H1 (cell line): Measurements from ENCODE around the gene DACT3. TPM values are rescaled to one million over a fixed set of nuclear protein-coding genes. Genes with fewer than 3 reads are reported as not detected.

Experiments used
- CTCF ChIA-PET: fragments of 300-600 bp; sonication (Branson Sonifier 250); formaldehyde crosslinking; loops from one replicate; lab custom pipeline; 2021; ENCODE audit not compliant: partially characterized antibody; lab: Charles Lee
- POLR2A ChIA-PET: fragments of 300-600 bp; sonication (Branson Sonifier 250); formaldehyde crosslinking; loops from one replicate; lab custom pipeline; 2021; ENCODE audit warnings: inconsistent platforms; ENCODE audit not compliant: partially characterized antibody; lab: Charles Lee
- DNase-seq, 2 experiments: peaks; one replicate each; pipeline versions ENCODE4 v3.0.0 to v3.0.0-alpha.2; 2010 to 2022; ENCODE audit warnings: low spot score in 2 of 2, low read depth in 1 of 2, mixed read lengths in 1 of 2
- FAIRE-seq: peaks from 2 replicates; lab custom pipeline; 2011; peaks lifted over from hg19 to GRCh38; lab: Jason Lieb, UNC
- H2AFZ ChIP-seq: 2 replicates; pipeline ENCODE4 v1.8.1; 2012; ENCODE audit warnings: low read length, inconsistent platforms
- H2AK5ac ChIP-seq: 2 replicates; pipeline ENCODE4 v1.6.1; 2013; ENCODE audit warnings: low read depth, low read length
- H2BK120ac ChIP-seq: replicated peaks from 2 replicates; pipeline ENCODE3; 2013; ENCODE audit warnings: low read depth, low read length, inconsistent platforms
- H2BK12ac ChIP-seq: 2 replicates; pipeline ENCODE4 v1.6.1; 2013; ENCODE audit warnings: low read depth, low read length
- H2BK15ac ChIP-seq: 2 replicates; pipeline ENCODE4 v1.6.1; 2013; ENCODE audit warnings: low read length
- H2BK20ac ChIP-seq: 2 replicates; pipeline ENCODE4 v1.6.1; 2013; ENCODE audit warnings: low read length
- H2BK5ac ChIP-seq: 2 replicates; pipeline ENCODE4 v1.6.1; 2013; ENCODE audit warnings: low read depth, low read length
- H3K14ac ChIP-seq: 2 replicates; pipeline ENCODE4 v1.6.1; 2013; ENCODE audit warnings: inconsistent platforms; ENCODE audit not compliant: insufficient read length
- H3K18ac ChIP-seq: 2 replicates; pipeline ENCODE4 v1.6.1; 2013; ENCODE audit warnings: low read length; ENCODE audit errors: extremely low read depth
- H3K23ac ChIP-seq: 2 replicates; pipeline ENCODE4 v1.6.1; 2013; ENCODE audit warnings: inconsistent platforms; ENCODE audit not compliant: insufficient read length
- H3K23me2 ChIP-seq: 2 replicates; pipeline ENCODE4 v1.6.1; 2013; ENCODE audit warnings: low read depth, low read length
- H3K27ac ChIP-seq: 2 replicates; pipeline ENCODE4 v1.6.1; 2011; ENCODE audit warnings: low read depth, low read length, inconsistent platforms
- H3K27me3 ChIP-seq, 4 experiments: replicated peaks in 1 of 4; 1 replicate in 1 of 4; 2 replicates in 3 of 4; pipeline versions ENCODE4 v1.6.1 to v1.8.1; 2011 to 2013; ENCODE audit warnings: low read length in 3 of 4, mild to moderate bottlenecking in 3 of 4, inconsistent platforms in 2 of 4, mixed read lengths in 2 of 4, moderate library complexity in 1 of 4; ENCODE audit not compliant: control insufficient read depth in 3 of 4, insufficient read depth in 3 of 4; ENCODE audit errors: extremely low read depth in 1 of 4
- H3K36me3 ChIP-seq, 4 experiments: 2 replicates each; pipeline versions ENCODE4 v1.6.1 to v1.8.1; 2011 to 2013; ENCODE audit warnings: mild to moderate bottlenecking in 4 of 4, low read length in 3 of 4, moderate library complexity in 2 of 4, control low read depth in 1 of 4, inconsistent platforms in 1 of 4; ENCODE audit not compliant: insufficient read depth in 4 of 4, control insufficient read depth in 2 of 4
- H3K4ac ChIP-seq: replicated peaks from 2 replicates; pipeline ENCODE3; 2013; ENCODE audit warnings: low read length, low read depth, mixed read lengths, inconsistent platforms; ENCODE audit not compliant: insufficient read length
- H3K4me1 ChIP-seq, 4 experiments: replicated peaks in 1 of 4; 1 replicate in 1 of 4; 2 replicates in 3 of 4; pipeline versions ENCODE4 v1.6.1 to v1.8.1; 2011 to 2013; ENCODE audit warnings: low read length in 3 of 4, inconsistent platforms in 2 of 4, mixed read lengths in 1 of 4; ENCODE audit not compliant: insufficient read depth in 4 of 4, control insufficient read depth in 3 of 4
- H3K4me2 ChIP-seq, 2 experiments: 2 replicates each; pipeline versions ENCODE4 v1.6.1 to v1.8.1; 2011 to 2013; ENCODE audit warnings: low read depth in 2 of 2, low read length in 2 of 2, control low read depth in 1 of 2, inconsistent platforms in 1 of 2, mild to moderate bottlenecking in 1 of 2; ENCODE audit not compliant: insufficient read depth in 1 of 2
- H3K4me3 ChIP-seq, 4 experiments: fragments of 200-600, 300-600 bp in 1 of 4; sonication (generic), shearing (Covaris generic), sonication (Bioruptor Twin) in 1 of 4; 2 replicates each; pipeline versions ENCODE4 v1.5.1 to v1.8.1; 2011 to 2016; ENCODE audit warnings: low read length in 4 of 4, low read depth in 3 of 4, control low read depth in 2 of 4, inconsistent platforms in 2 of 4, mild to moderate bottlenecking in 2 of 4, mixed read lengths in 1 of 4, moderate library complexity in 1 of 4; ENCODE audit not compliant: insufficient read depth in 2 of 4; ENCODE audit errors: extremely low read depth in 1 of 4
- H3K56ac ChIP-seq: replicated peaks from 2 replicates; pipeline ENCODE3; 2013; ENCODE audit warnings: low read depth, mild to moderate bottlenecking, mixed read lengths, low read length, inconsistent platforms; ENCODE audit not compliant: insufficient read length
- H3K79me1 ChIP-seq: 2 replicates; pipeline ENCODE4 v1.6.1; 2013; ENCODE audit warnings: low read depth, low read length, control low read depth
- H3K79me2 ChIP-seq, 2 experiments: 2 replicates each; pipeline versions ENCODE4 v1.6.1 to v1.8.1; 2012 to 2013; ENCODE audit warnings: low read length in 2 of 2, mild to moderate bottlenecking in 2 of 2, inconsistent platforms in 1 of 2; ENCODE audit not compliant: insufficient read depth in 2 of 2, control insufficient read depth in 1 of 2
- H3K9ac ChIP-seq, 4 experiments: replicated peaks in 1 of 4; 1 replicate in 1 of 4; 2 replicates in 3 of 4; pipeline versions ENCODE4 v1.6.1 to v1.8.1; 2011 to 2013; ENCODE audit warnings: low read depth in 3 of 4, low read length in 3 of 4, control low read depth in 2 of 4, mild to moderate bottlenecking in 2 of 4, moderate library complexity in 2 of 4, inconsistent platforms in 1 of 4; ENCODE audit errors: extremely low read depth in 1 of 4
- H3K9me3 ChIP-seq, 2 experiments: 2 replicates each; pipeline versions ENCODE4 v1.6.1 to v1.8.1; 2012 to 2013; ENCODE audit warnings: mild to moderate bottlenecking in 2 of 2, moderate library complexity in 2 of 2, control low read depth in 1 of 2, inconsistent platforms in 1 of 2, low read depth in 1 of 2, low read length in 1 of 2, mixed read lengths in 1 of 2; ENCODE audit not compliant: insufficient read depth in 2 of 2
- H4K20me1 ChIP-seq, 2 experiments: replicated peaks in 1 of 2; 2 replicates each; pipeline versions ENCODE3 to v1.8.1; 2011 to 2013; ENCODE audit warnings: inconsistent platforms in 2 of 2, low read length in 2 of 2, mild to moderate bottlenecking in 1 of 2; ENCODE audit not compliant: insufficient read depth in 2 of 2, control insufficient read depth in 1 of 2
- H4K5ac ChIP-seq: 2 replicates; pipeline ENCODE4 v1.6.1; 2013; ENCODE audit warnings: low read length, low read depth, mixed read lengths, inconsistent platforms; ENCODE audit not compliant: insufficient read length
- H4K8ac ChIP-seq: 2 replicates; pipeline ENCODE4 v1.8.0; 2013; ENCODE audit warnings: mild to moderate bottlenecking, moderate library complexity, low read length, inconsistent platforms; ENCODE audit not compliant: insufficient read depth; ENCODE audit errors: extremely low read depth
- H4K91ac ChIP-seq: replicated peaks from 2 replicates; pipeline ENCODE3; 2013; ENCODE audit warnings: low read length, mixed read lengths, inconsistent platforms; ENCODE audit not compliant: insufficient read length
- CBX5 ChIP-seq: fragments of 300-800, 300-1000 bp; sonication (generic); IDR thresholded peaks from 2 replicates; pipeline ENCODE4 v1.7.1; 2016; ENCODE audit warnings: antibody characterized with exemption, low read length, low read depth
- CBX8 ChIP-seq: fragments of 300-800, 300-1000 bp; sonication (generic); IDR thresholded peaks from 2 replicates; pipeline ENCODE4 v1.7.1; 2016; ENCODE audit warnings: low read depth, low read length, borderline replicate concordance
- CHD1 ChIP-seq: IDR thresholded peaks from 2 replicates; pipeline ENCODE4 v1.6.1; 2012; ENCODE audit warnings: low read depth, low read length, improper control_type of control experiment
- EGR1 ChIP-seq: IDR thresholded peaks from 2 replicates; pipeline ENCODE4 v1.6.1; 2011; ENCODE audit warnings: low read depth, low read length, borderline replicate concordance
- PHF8 ChIP-seq: fragments of 200-600 bp; sonication (generic); conservative IDR thresholded peaks from 2 replicates; pipeline ENCODE4 v1.7.1; 2012; ENCODE audit warnings: low read depth, mild to moderate bottlenecking, inconsistent platforms, low read length, moderate library complexity
- POLR2A ChIP-seq, 2 experiments: IDR thresholded peaks; 1 replicate in 1 of 2; 2 replicates in 1 of 2; pipeline ENCODE4 v1.6.1; 2011; ENCODE audit warnings: low read depth in 2 of 2, low read length in 2 of 2, mild to moderate bottlenecking in 2 of 2; ENCODE audit errors: control extremely low read depth in 1 of 2
- POLR2AphosphoS5 ChIP-seq: IDR thresholded peaks from 2 replicates; pipeline ENCODE4 v1.6.1; 2011; ENCODE audit warnings: low read depth, low read length
- RXRA ChIP-seq: IDR thresholded peaks from 2 replicates; pipeline ENCODE4 v1.6.1; 2011; ENCODE audit warnings: low read depth, mild to moderate bottlenecking, low read length, moderate library complexity; ENCODE audit not compliant: insufficient read depth
- SUZ12 ChIP-seq: fragments of 200-600 bp; sonication (generic); IDR thresholded peaks from 2 replicates; pipeline ENCODE4 v1.6.1; 2012; ENCODE audit warnings: mild to moderate bottlenecking, inconsistent platforms, low read length, moderate library complexity, mixed read lengths
- WGBS, 2 experiments: shearing (Covaris generic) in 1 of 2; methylation state at CpG; one replicate each; pipeline versions ENCODE4 v1.1.6 to v1.1.7; 2013 to 2015; ENCODE audit warnings: low lambda C conversion rate in 2 of 2, mixed read lengths in 2 of 2, inconsistent platforms in 1 of 2, low coverage in 1 of 2, missing lambda C conversion rate in 1 of 2; ENCODE audit not compliant: insufficient replicate concordance in 2 of 2, insufficient coverage in 1 of 2, insufficient read length in 1 of 2; ENCODE audit errors: extremely low coverage in 1 of 2, missing lambda C conversion rate in 1 of 2; 5-methylcytosine and 5-hydroxymethylcytosine counted together
- polyA plus RNA-seq, 7 experiments: library from polyadenylated mRNA; depleted of rRNA in 3 of 7; stranded (reverse) in 5 of 7; unstranded in 2 of 7; fragments of >200 nt in 5 of 7; fragments of 200-250 nt in 2 of 7; gene quantifications; 1 replicate in 5 of 7; 2 replicates in 1 of 7; 4 replicates in 1 of 7; pipeline versions ENCODE4 v1.2.1 to v1.2.3, GENCODE V29; 2011 to 2013; ENCODE audit warnings: missing spikeins in 2 of 7, mixed read lengths in 2 of 7
- total RNA-seq: library from RNA; stranded (reverse); fragmentation: NEBNext Ultra II Directional; extraction: Animal tissue kit (Norgen Biotek cat#: 25700); gene quantifications from 2 replicates; pipeline ENCODE4 v1.2.1, GENCODE V29; 2021
- TF ChIP-seq, protein P1 (sequence below): IDR thresholded peaks from 2 replicates; pipeline ENCODE4 v1.6.1; 2012; ENCODE audit warnings: low read length, inconsistent platforms

Gene DACT3
- total and polyA plus RNA-seq, 2 of the 8 experiments (the other 6 are each of a cell fraction or from before 2014, with no cell fraction given) = 1.8 to 2.0 TPM

DNA sequence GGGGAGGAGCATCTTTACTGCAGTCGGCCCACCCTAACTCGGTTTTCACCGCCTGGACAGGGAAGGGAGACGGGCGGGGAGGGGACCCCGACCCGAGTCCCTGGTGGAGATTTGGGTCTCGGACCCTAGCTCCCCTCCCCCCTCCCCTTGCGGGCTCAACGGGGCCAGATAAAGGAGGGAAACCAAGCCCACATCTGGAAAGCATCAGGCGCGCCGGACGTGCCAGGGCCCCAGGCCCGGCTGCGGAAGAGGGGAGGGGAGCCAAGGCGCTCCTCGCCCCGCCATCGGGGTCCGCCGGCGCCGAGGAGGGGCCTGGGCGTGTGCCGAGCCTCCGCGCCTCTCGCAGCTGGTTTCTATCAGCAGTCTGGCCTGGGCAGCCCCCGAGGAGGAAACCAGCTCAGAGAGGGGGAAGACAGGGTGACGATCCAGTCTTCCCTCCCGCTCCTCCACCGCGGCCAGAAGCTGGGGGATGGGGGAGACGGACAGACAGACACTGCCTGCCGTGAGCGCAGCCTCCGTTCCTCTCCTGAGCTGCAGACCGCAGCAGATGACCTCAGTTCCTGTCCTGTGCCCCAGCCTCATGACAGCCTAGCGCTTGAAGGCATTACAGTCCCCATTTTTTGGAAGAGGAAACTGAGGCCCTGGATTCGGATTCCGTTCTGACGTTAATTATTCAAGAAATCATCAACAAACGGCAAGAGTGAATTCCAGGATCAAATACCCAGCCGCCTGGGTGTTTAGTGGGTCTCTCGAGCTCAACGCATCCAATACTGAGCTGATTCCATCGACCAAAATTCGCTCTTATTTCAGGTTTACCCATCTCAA, 21.4 kb downstream of the DACT3 start:
- 14% methylated on average over 19 of the region's 49 CpGs; no CpG with 5 or more reads in 1 of the 2 experiments for WGBS, 2 experiments
- Histone ChIP-seq H3K27ac (no peak overlapping the region), H3K14ac (no peak overlapping the region), H3K27me3 (peaks cover 5 to 48% (median 41%) of the 10 kb centered on the region in 4 experiments), H3K9ac (peak overlapping the region in 3 of 4 experiments; percentile 3 to 26 (median 20); a peak in 1 of 7 replicates), H3K18ac (peak overlapping the region; percentile 75), H2BK15ac (peak overlapping the region; percentile 88; the same call in 1 of the 2 replicates), H4K91ac (no peak overlapping the region), H3K79me1 (no peaks in the 10 kb centered on the region), H3K23ac (no peak overlapping the region), H3K4me3 (peak overlapping the region; percentile 38 to 67 (median 62)), H4K8ac (no peak overlapping the region; the same call in 1 of the 2 replicates), H2BK120ac (no peak overlapping the region), H4K5ac (peak overlapping the region; percentile 10), H3K4ac (no peak overlapping the region), H2BK12ac (peak overlapping the region; percentile 60; the same call in 1 of the 2 replicates), H3K23me2 (peaks cover 21% of the 10 kb centered on the region), H2BK5ac (no peak overlapping the region; the same call in 1 of the 2 replicates), H3K9me3 (no peaks in the 10 kb centered on the region), H4K20me1 (peaks cover 0 to 11% of the 10 kb centered on the region in 2 experiments), H2AK5ac (no peak overlapping the region), H3K36me3 (no peaks in the 10 kb centered on the region), H3K79me2 (no peaks in the 10 kb centered on the region), H2AFZ (peak overlapping the region; percentile 75; the same call in 1 of the 2 replicates), H2BK20ac (no peak overlapping the region), H3K4me2 (peak overlapping the region; percentile 41 to 89), H3K56ac (peak overlapping the region; percentile 11), H3K4me1 (peaks cover 0 to 16% (median 6%) of the 10 kb centered on the region in 4 experiments; a peak in 5 of 7 replicates)
- ChIA-PET POLR2A (interaction anchor here (1.0 to 2.1 kb wide), 3 partner anchors 14 to 33 kb away, joined by 3 to 5 read pairs (median 5); no protein-coding TSS in a partner anchor), CTCF (interaction anchor here (0.6 to 1.1 kb wide), 4 partner anchors 11 to 124 kb away, joined by 3 read pairs; no protein-coding TSS in a partner anchor)
- DNase-seq (no peak), FAIRE-seq (no peak)
- TF ChIP-seq, protein P1, sequence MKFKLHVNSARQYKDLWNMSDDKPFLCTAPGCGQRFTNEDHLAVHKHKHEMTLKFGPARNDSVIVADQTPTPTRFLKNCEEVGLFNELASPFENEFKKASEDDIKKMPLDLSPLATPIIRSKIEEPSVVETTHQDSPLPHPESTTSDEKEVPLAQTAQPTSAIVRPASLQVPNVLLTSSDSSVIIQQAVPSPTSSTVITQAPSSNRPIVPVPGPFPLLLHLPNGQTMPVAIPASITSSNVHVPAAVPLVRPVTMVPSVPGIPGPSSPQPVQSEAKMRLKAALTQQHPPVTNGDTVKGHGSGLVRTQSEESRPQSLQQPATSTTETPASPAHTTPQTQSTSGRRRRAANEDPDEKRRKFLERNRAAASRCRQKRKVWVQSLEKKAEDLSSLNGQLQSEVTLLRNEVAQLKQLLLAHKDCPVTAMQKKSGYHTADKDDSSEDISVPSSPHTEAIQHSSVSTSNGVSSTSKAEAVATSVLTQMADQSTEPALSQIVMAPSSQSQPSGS = no peak
- TF ChIP-seq CHD1 = no peak
- TF ChIP-seq CBX8 = no peak
- peak in 1 of 2 experiments; percentile 47; a peak in 1 of 3 replicates for TF ChIP-seq POLR2A (IDR thresholded peaks at IDR 0.05; ENCODE audit: control extremely low read depth in 1 of 2, low read depth in 2 of 2, low read length in 2 of 2)
- no peak for TF ChIP-seq POLR2AphosphoS5
- TF ChIP-seq PHF8 = no peak
- TF ChIP-seq EGR1 = no peak
- no peak for TF ChIP-seq RXRA
- peak; percentile 33; the same call in 1 of the 2 replicates for TF ChIP-seq SUZ12
- TF ChIP-seq CBX5 = no peak
